Muscle layer of duodenum (tissue), 2 donors: Measurements from ENCODE around the gene DCLK1.
A peak's percentile ranks its signal among the peaks of the same experiment; 100 is the strongest.

ENCODE experiments used
- H3K27ac ChIP-seq: one replicate; pipeline ENCODE4 v1.7.0; 2013; ENCODE audit warnings: mild to moderate bottlenecking, low read length
- H3K27me3 ChIP-seq: one replicate; pipeline ENCODE4 v1.7.0; 2013; ENCODE audit warnings: low read depth, mild to moderate bottlenecking, control low read depth, low read length
- H3K36me3 ChIP-seq, 2 donors: one replicate each; pipeline ENCODE4 v1.7.0; 2013; ENCODE audit warnings: low read length in 2 of 2, control low read depth in 1 of 2, mild to moderate bottlenecking in 1 of 2; ENCODE audit not compliant: insufficient read depth in 2 of 2, control insufficient read depth in 1 of 2
- H3K4me1 ChIP-seq, 2 donors: one replicate each; pipeline ENCODE4 v1.7.0; 2013; ENCODE audit warnings: low read length in 2 of 2, mild to moderate bottlenecking in 2 of 2, control low read depth in 1 of 2, moderate library complexity in 1 of 2; ENCODE audit not compliant: insufficient read depth in 2 of 2, control insufficient read depth in 1 of 2
- H3K4me3 ChIP-seq, 2 donors: one replicate each; pipeline ENCODE4 v1.7.0; 2013; ENCODE audit warnings: low read length in 2 of 2, low read depth in 1 of 2, mild to moderate bottlenecking in 1 of 2
- H3K9me3 ChIP-seq, 2 donors: one replicate each; pipeline ENCODE4 v1.7.0; 2013; ENCODE audit warnings: low read length in 2 of 2, control low read depth in 1 of 2, mild to moderate bottlenecking in 1 of 2; ENCODE audit not compliant: control insufficient read depth in 1 of 2
- donor health status: healthy.

DCLK1 gene

DNA sequence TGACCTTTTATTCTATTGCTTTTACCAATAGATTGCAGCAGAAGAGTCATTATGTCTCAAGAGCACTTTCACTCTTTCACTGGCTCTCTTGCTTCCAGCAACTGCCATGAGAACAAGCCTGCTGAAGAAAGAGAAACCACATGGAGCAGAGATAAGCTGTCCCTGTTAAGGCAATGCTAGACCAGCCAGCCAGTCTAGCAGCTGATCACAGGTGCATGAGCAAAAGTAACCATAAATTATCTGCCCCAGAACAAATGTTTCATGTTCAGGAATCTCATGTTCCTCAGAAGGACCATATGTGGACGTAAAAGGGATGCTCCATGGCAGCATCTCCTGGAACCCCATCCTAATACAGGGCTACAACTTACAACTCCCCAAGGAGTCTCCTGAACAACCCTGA lies 20.4 kb upstream of the DCLK1 start:
- Histone ChIP-seq H3K36me3 (no peaks in the 10 kb centered on the region), H3K4me1 (peaks cover 0 to 6% of the 10 kb centered on the region in 2 donors), H3K4me3 (no peak overlapping the region), H3K27ac (no peak overlapping the region), H3K27me3 (no peaks in the 10 kb centered on the region), H3K9me3 (no peaks in the 10 kb centered on the region)

DNA sequence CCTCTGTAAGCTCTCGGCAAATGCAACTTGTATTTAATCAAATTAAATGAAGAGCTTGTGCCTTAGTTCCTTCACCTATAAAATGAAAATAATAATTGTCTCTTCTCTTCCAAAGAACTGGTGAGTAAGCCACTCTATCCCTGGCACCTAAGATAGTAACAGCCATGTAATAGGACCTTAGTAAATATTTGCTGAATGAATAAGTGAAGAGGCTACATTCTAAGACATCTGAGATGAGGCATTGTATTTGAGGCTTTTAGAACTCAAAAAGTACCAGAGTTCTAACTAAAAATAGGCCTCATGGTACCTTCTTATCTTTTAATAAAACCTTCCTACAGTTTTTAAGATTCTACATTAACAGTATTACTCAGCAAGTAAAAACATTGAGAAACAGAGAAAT lies 17.3 kb upstream of the DCLK1 start:
- H3K9me3 ChIP-seq: peaks cover 0 to 3% of the 10 kb centered on the region in 2 donors
- H3K36me3 ChIP-seq: no peaks in the 10 kb centered on the region
- no peaks in the 10 kb centered on the region for H3K4me1 ChIP-seq
- no peak overlapping the region for H3K27ac ChIP-seq
- no peak overlapping the region for H3K4me3 ChIP-seq
- no peaks in the 10 kb centered on the region for H3K27me3 ChIP-seq

DNA sequence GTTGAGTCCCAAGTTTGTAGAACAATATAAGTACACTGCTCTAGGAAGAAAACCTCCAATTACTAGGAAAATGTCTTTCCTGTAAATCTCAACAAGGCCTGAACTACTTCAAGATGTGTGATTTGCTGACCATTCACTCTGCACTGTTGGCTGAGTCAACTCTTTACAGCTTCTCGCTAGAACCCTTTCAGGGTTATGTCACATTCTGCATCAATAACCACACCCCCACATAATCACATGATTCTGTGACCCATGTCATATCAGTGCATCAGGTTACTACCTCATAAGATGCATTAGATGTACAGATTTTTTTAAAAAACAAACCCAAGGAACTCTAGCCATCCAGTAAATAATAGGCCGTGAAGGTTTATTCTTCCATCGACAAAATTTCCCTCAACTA lies 16.1 kb upstream of the DCLK1 start:
- Histone ChIP-seq H3K27me3 (no peaks in the 10 kb centered on the region), H3K27ac (no peak overlapping the region), H3K4me3 (no peak overlapping the region), H3K9me3 (peaks cover 0 to 3% of the 10 kb centered on the region in 2 donors), H3K4me1 (no peaks in the 10 kb centered on the region), H3K36me3 (no peaks in the 10 kb centered on the region)

DNA sequence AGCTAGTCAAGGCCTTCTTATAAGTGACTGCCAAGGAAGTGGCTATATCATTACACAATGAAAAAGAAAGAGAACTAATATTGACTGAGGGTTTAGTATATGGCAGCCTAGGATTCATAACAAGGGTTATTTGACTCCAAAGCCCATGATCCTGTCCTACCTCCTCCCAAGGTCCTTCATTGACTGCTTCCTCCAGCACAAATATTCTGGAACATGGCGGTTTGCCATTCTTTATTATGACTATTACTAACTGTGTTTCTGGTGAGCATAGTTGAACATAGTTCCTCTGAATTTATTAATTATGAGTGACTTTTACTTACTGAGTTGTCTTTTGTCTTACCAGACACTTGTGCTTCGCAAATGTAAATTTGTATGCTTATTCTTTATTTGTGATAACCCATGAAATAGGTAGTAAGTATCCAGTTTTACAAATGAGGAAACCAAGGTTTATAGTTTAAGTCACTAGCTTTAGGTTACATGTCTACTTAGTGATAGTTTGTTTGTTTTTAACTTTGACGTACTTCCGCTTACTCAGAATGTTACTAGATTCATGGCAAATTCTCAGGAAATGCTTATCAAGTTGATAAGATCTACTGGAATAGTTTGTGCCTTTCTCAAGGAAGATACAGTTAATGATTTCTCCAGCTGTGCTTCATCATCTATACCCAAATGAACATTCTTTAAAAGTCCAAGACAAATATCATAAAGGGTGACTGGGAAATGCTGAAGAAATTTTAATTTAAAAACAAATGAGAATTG lies 15.5 kb upstream of the DCLK1 start:
- Histone ChIP-seq H3K27ac (no peak overlapping the region), H3K27me3 (no peaks in the 10 kb centered on the region), H3K4me1 (no peaks in the 10 kb centered on the region), H3K36me3 (no peaks in the 10 kb centered on the region), H3K9me3 (peaks cover 0 to 3% of the 10 kb centered on the region in 2 donors), H3K4me3 (no peak overlapping the region)

DNA sequence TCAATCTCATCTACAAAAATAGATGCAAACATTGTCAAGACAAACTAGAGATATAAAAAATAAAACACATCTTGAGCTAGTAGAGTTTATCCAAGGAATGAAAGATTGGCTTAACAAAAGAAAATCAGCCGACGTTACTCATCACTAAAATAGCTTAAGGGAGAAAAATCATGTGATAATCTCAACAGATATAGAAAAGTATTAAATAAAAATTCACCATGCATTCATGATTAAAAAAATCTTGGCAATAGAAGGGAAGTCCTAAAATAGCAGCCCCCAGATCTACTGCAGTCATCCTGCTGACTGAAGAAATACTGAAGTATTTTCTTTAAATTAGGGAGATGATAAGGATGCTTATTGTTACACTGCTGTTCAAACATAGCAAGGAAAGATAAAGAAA lies 12.6 kb upstream of the DCLK1 start:
- H3K9me3 ChIP-seq: peaks cover 0 to 3% of the 10 kb centered on the region in 2 donors
- no peak overlapping the region for H3K27ac ChIP-seq
- H3K36me3 ChIP-seq: no peaks in the 10 kb centered on the region
- no peaks in the 10 kb centered on the region for H3K27me3 ChIP-seq
- no peak overlapping the region for H3K4me3 ChIP-seq
- H3K4me1 ChIP-seq: no peaks in the 10 kb centered on the region

DNA sequence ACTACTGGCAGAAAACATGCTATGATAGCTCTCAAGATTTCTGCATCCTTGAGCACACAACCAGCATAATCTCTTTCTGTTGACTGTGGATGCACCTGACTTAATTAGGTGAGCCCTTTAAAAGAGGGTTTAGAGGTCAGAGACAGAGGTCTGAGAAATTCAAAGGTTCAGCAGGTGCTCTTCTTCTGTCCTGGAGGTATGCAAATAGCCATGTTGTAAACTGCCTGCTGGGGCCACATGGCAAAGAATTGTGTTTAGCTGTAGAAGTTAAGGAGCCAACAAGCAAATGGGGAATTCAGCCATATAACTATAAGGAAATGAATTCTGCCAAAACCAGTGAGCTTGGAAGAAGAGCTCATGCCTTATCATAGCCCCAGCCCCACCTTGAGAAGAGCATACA lies 11.6 kb upstream of the DCLK1 start:
- Histone ChIP-seq H3K9me3 (peaks cover 0 to 3% of the 10 kb centered on the region in 2 donors), H3K27me3 (no peaks in the 10 kb centered on the region), H3K4me3 (no peak overlapping the region), H3K27ac (no peak overlapping the region), H3K4me1 (no peaks in the 10 kb centered on the region), H3K36me3 (no peaks in the 10 kb centered on the region)

DNA sequence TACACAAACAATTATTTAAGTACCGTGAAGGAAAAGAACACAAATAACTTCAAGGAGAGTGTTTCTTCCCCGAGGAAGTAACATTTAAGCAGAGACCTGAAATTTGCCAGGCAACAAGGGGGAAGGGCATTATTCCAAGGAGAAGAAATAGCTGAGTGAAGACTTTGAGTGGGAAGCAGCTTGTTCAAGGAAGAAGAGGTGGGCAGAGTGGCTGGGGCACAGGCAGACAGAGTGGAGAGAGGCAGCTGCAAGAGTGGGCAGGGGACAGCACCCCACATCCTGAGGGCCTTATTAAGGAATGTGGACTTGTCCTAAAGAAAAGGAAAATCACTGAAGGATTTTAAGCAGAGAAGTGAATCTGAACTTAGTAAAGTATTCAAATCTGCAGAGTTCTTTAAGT lies 4.7 kb upstream of the DCLK1 start:
- H3K4me3 ChIP-seq: no peak overlapping the region
- no peaks in the 10 kb centered on the region for H3K4me1 ChIP-seq
- H3K27me3 ChIP-seq: no peaks in the 10 kb centered on the region
- no peak overlapping the region for H3K27ac ChIP-seq
- H3K9me3 ChIP-seq: no peaks in the 10 kb centered on the region
- H3K36me3 ChIP-seq: no peaks in the 10 kb centered on the region

DNA sequence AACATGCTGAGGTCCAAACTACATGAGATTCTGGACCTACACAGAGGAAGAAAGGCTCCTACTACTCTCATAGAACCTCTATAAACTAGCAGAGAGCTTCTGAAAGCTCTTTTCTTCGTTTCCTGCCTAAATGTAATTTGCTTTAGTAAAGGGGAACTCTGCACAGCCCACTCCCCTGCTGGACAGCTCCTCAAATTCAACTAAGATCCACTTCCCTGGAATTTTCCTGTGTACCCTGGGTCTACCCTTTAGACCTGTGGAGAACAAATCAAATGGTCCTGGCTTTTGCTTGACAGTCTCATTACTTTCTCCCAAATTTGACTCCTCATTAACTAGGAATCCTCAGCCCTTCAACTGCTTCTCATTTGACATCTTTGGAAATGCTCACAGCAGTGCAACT lies 3.5 kb upstream of the DCLK1 start:
- H3K4me3 ChIP-seq: no peak overlapping the region
- H3K9me3 ChIP-seq: no peaks in the 10 kb centered on the region
- H3K27me3 ChIP-seq: no peaks in the 10 kb centered on the region
- H3K27ac ChIP-seq: no peak overlapping the region
- no peaks in the 10 kb centered on the region for H3K4me1 ChIP-seq
- H3K36me3 ChIP-seq: no peaks in the 10 kb centered on the region

DNA sequence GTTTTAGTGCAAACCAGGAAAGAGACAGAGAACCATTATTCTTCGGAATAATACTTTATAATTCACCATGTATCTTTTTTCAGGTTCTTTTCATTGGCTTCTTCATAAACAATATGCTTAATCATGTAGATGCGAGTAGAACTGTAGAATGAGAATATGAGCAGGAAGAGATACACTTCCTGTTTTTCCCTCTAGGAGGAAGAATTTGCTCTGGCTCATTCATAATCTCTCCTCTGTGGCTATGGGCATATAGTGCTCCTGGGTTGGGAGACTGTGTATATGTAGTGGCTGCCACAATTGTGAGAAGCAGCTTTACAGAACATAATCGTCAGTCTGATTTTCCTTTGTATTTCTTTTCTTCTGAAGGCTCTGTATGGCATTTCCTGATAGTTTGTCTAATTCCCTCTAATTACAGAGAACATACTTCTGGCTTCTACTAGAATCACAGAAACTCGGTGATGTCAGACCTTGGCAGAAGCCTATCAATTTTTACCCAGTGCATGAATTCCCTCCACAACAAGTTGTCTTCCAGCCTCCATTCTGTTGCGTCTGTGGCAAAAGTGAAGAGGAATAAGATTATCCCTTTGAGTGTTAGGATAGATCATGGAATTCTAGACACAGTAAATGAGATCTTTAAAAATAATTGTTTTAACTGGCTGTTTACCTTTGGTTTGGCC lies 2.9 kb upstream of the DCLK1 start:
- H3K4me3 ChIP-seq: no peak overlapping the region
- no peak overlapping the region for H3K27ac ChIP-seq
- no peaks in the 10 kb centered on the region for H3K9me3 ChIP-seq
- no peaks in the 10 kb centered on the region for H3K36me3 ChIP-seq
- H3K4me1 ChIP-seq: no peaks in the 10 kb centered on the region
- no peaks in the 10 kb centered on the region for H3K27me3 ChIP-seq

DNA sequence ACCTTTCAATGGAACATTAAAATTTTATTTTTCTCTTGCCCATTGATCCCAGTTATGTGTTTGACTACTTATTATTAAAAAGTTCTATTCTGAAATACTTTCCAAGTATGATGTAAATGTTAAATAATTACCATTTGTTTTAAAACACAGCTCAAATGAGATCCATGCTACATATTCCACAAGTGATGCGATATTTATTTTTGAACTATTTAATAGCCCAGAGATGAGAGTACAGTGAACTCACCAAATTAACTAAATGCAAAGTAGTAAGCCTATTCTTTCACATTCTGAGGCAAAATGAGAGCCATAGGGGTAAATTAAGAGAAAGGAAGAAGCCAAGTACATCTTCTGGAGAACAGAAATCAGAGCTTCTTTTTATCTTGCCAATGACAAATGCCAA lies 1.2 kb upstream of the DCLK1 start:
- H3K27ac ChIP-seq: no peak overlapping the region
- no peaks in the 10 kb centered on the region for H3K36me3 ChIP-seq
- no peak overlapping the region for H3K4me3 ChIP-seq
- H3K9me3 ChIP-seq: no peaks in the 10 kb centered on the region
- H3K27me3 ChIP-seq: no peaks in the 10 kb centered on the region
- no peaks in the 10 kb centered on the region for H3K4me1 ChIP-seq

DNA sequence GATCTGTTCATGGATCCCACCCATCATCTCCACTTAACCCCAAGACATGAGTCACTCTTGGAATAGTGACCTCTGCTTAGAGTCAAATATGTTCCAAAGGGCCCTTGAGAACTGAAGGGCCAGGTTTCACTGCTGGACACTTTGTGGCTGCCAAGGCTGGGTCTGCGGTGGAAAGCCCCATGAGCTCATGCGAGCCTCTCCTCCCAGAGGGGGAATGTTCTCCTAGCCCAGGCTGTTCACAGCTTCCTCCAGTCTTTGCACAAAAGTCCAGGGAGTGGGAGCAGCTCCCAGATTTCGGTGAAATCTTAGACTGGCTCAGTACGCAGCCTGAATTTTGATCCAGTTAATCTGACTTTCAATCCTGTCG lies 732 bp upstream of the DCLK1 start:
- Histone ChIP-seq H3K36me3 (no peaks in the 10 kb centered on the region), H3K27me3 (no peaks in the 10 kb centered on the region), H3K27ac (no peak overlapping the region), H3K9me3 (no peaks in the 10 kb centered on the region), H3K4me3 (peak overlapping the region; percentile 43 to 69), H3K4me1 (no peaks in the 10 kb centered on the region)
